ENCODE measurements around the gene NAPA. TPM values are rescaled to one million over a fixed set of nuclear protein-coding genes. Genes with fewer than 3 reads are reported as not detected.

Gene NAPA
- total RNA-seq, 6 donors from 2014 or later = 107 to 183 (median 152) TPM

DNA sequence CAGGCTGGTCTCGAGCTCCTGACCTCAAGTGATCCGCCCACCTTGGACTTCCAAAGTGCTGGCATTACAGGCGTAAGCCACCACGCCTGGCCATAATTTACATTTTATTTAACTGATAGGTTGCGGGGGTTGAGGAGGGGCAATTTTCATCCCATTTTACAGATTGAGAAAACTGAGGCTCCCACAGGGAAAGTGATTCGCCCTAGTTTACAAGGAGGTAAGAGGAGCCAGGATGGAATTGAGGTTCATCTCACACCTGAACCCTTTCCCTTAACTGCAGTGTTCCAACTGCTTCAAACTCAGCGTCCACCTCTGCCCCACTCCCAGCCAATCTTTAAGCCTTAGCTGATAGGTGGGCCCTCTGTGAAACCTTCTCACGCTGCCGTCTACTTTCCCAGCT, 4.0 kb upstream of the NAPA start:
- WGBS, 2 donors = 86 to 90% methylated on average over 9 of the region's 9 CpGs
- Histone ChIP-seq H3K36me3 (no peaks in the 10 kb centered on the region), H3K9me3 (no peaks in the 10 kb centered on the region), H3K27ac (no peak overlapping the region), H3K27me3 (no peaks in the 10 kb centered on the region), H3K4me1 (peaks cover 13 to 21% (median 18%) of the 10 kb centered on the region in 4 donors), H3K4me3 (no peak overlapping the region)
- no peak for ATAC-seq (ENCODE audit: low FRiP score in 2 of 2)
- no peak for TF ChIP-seq POLR2A (IDR thresholded peaks at IDR 0.05)
- TF ChIP-seq, protein P1, sequence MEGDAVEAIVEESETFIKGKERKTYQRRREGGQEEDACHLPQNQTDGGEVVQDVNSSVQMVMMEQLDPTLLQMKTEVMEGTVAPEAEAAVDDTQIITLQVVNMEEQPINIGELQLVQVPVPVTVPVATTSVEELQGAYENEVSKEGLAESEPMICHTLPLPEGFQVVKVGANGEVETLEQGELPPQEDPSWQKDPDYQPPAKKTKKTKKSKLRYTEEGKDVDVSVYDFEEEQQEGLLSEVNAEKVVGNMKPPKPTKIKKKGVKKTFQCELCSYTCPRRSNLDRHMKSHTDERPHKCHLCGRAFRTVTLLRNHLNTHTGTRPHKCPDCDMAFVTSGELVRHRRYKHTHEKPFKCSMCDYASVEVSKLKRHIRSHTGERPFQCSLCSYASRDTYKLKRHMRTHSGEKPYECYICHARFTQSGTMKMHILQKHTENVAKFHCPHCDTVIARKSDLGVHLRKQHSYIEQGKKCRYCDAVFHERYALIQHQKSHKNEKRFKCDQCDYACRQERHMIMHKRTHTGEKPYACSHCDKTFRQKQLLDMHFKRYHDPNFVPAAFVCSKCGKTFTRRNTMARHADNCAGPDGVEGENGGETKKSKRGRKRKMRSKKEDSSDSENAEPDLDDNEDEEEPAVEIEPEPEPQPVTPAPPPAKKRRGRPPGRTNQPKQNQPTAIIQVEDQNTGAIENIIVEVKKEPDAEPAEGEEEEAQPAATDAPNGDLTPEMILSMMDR (IDR thresholded peaks at IDR 0.05) = no peak
- no peak for TF ChIP-seq POLR2AphosphoS5 (IDR thresholded peaks at IDR 0.05)
- TF ChIP-seq EP300 (IDR thresholded peaks at IDR 0.05) = no peak
- no peak for DNase-seq

DNA sequence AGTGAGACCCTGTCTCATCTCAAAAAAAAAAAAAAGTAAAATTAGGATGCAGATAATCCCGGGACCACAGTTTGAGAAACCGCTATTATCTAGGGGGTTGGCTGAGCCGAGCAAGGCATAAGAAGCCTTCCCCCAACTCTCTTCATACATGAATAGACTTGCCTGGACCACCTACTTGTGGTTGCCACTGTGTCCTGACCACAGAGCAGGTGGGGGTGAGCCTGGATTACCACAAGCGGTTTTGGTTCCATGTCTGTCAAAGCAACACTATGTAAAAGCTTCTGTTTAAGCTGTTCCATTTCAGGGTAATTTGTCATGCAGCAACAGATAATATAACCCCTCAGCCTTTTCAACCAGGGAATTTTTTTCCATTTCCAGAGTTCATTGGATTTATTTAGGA, 3.3 kb upstream of the NAPA start:
- Histone ChIP-seq H3K36me3 (no peaks in the 10 kb centered on the region), H3K27me3 (no peaks in the 10 kb centered on the region), H3K9me3 (no peaks in the 10 kb centered on the region), H3K4me1 (peaks cover 18 to 28% (median 20%) of the 10 kb centered on the region in 4 donors), H3K4me3 (no peak overlapping the region), H3K27ac (no peak overlapping the region)
- DNase-seq (no peak), ATAC-seq (ENCODE audit: low FRiP score in 2 of 2) (no peak)
- 49 to 73% methylated on average over 4 of the region's 4 CpGs for WGBS, 2 donors
- no peak for TF ChIP-seq POLR2A (IDR thresholded peaks at IDR 0.05)
- TF ChIP-seq, protein P1 (IDR thresholded peaks at IDR 0.05) = no peak
- TF ChIP-seq POLR2AphosphoS5 (IDR thresholded peaks at IDR 0.05) = no peak
- no peak for TF ChIP-seq EP300 (IDR thresholded peaks at IDR 0.05)

DNA sequence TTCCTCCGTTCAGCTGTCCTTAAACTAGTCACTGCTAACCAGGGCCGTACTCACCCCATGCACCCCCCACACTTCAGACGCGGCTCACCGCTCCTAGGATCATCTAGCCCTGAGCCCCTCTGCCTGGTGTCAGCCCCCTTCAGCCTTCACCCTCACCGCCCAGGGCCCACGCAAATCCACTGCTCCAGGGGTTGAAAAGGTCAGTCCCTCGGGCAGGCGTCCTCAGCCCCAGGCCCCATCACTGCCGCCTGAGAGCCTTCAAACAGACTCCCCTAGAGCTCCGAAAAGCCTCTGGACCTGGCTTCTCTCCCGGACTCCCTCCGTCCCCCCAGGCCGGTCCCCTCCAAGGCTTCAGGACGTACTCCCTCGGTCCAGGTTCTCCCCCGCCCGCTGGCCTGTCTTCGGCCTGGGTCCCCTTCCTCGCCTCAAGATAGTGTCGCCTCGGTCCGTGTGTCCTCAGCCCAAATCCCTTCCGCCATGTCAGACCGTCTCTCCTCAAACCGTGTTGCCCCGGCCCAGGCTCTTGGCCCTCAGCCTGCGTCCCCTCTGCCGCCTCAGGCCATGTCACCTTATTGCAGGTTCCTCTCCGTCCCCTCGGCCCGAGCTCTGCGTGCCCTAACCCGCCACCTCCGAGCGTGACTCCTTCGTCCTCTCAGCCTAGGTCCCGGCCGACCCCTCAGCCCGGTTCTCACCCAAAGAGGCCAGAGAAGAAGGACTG, 553 bp downstream of the NAPA start:
- H3K27me3 ChIP-seq = no peaks in the 10 kb centered on the region
- H3K27ac ChIP-seq = peak overlapping the region; percentile 94 to 99 (median 98)
- no peak for ATAC-seq (ENCODE audit: low FRiP score in 2 of 2)
- H3K4me1 ChIP-seq = peaks cover 50 to 53% (median 52%) of the 10 kb centered on the region in 4 donors
- 5 to 6% methylated on average over 25 to 40 of the region's 40 CpGs for WGBS, 2 donors
- H3K36me3 ChIP-seq = peaks cover 0 to 7% (median 0%) of the 10 kb centered on the region in 4 donors
- H3K9me3 ChIP-seq = no peaks in the 10 kb centered on the region
- peak; percentile 31 to 56 for DNase-seq
- no peak for TF ChIP-seq POLR2AphosphoS5 (IDR thresholded peaks at IDR 0.05)
- TF ChIP-seq, protein P1 (IDR thresholded peaks at IDR 0.05) = peak in 1 of 6 experiments; percentile 3
- H3K4me3 ChIP-seq = peak overlapping the region; percentile 68 to 97 (median 89)

DNA sequence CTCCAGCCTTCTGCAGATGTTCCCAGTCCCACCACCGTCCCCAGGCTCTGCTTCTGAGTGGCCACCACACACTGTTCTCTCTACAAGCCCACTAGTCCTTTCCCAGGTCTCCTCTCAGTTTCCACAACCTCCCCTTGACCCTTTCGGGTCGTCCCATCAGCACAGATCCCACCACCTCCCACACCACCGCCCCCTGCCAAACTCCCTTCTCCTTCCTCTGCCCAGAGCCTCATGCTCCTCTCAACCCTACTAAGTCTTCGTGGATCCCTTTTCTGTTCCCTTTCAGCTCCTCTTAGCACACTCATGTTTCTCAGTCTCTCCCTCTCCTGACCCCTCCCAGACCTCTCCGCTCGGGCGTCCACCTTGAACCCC, 1.9 kb downstream of the NAPA start:
- 41 to 52% methylated on average over 8 of the region's 8 CpGs for WGBS, 2 donors
- H3K4me1 ChIP-seq = peaks cover 61 to 66% (median 64%) of the 10 kb centered on the region in 4 donors

More for the DNA sequence above, 1.9 kb downstream of the NAPA start:
- Histone ChIP-seq H3K27ac (peak overlapping the region; percentile 67 to 99 (median 98)), H3K36me3 (peaks cover 0 to 7% (median 0%) of the 10 kb centered on the region in 4 donors), H3K27me3 (no peaks in the 10 kb centered on the region), H3K4me3 (peak overlapping the region in 3 of 4 donors; percentile 68 to 97 (median 81)), H3K9me3 (no peaks in the 10 kb centered on the region)
- DNase-seq (no peak), ATAC-seq (ENCODE audit: low FRiP score in 2 of 2) (no peak)
- TF ChIP-seq EP300 (IDR thresholded peaks at IDR 0.05) (no peak), POLR2A (IDR thresholded peaks at IDR 0.05) (no peak), POLR2AphosphoS5 (IDR thresholded peaks at IDR 0.05) (no peak)
- TF ChIP-seq, protein P1 (IDR thresholded peaks at IDR 0.05) = no peak
